Measurements from ENCODE around the gene HLA-F.
A peak's percentile ranks its signal among the peaks of the same experiment; 100 is the strongest.

The HLA-F gene

GRCh38 chr6:29764422-29765196 is 41.4 kb downstream of the HLA-F start:
- H3K9me3 ChIP-seq (ENCODE audit: control insufficient read depth, insufficient read depth, low read depth, low read length): no peaks in the 10 kb centered on the region
- no peak for TF ChIP-seq ZFP37 (tag by site-specific recombination; IDR thresholded peaks at IDR 0.05)
- no peak for TF ChIP-seq IKZF3 (tag by site-specific recombination; IDR thresholded peaks at IDR 0.05)
- no peak for TF ChIP-seq ZNF747 (tag by site-specific recombination; IDR thresholded peaks at IDR 0.05)
- TF ChIP-seq ZNF513 (tag by site-specific recombination; IDR thresholded peaks at IDR 0.05): no peak
- no peak for TF ChIP-seq ZNF768 (tag by site-specific recombination; IDR thresholded peaks at IDR 0.05)
- TF ChIP-seq CTCF (tag by site-specific recombination; IDR thresholded peaks at IDR 0.05): no peak
- TF ChIP-seq ZNF350 (tag by site-specific recombination; IDR thresholded peaks at IDR 0.05): no peak
- no peak for TF ChIP-seq ZNF837 (tag by site-specific recombination; IDR thresholded peaks at IDR 0.05)
- TF ChIP-seq PRDM10 (tag by site-specific recombination; IDR thresholded peaks at IDR 0.05): peak; percentile 98
- POLR2A ChIA-PET: interaction anchor here (1.0 kb wide), 1 partner anchor 11 kb away, joined by 4 read pairs; no protein-coding TSS in a partner anchor
- H3K27ac ChIP-seq (ENCODE audit: extremely low read depth, low read depth, low read length): no peak overlapping the region
- H3K36me3 ChIP-seq (ENCODE audit: control insufficient read depth in 2 of 2, insufficient read depth in 1 of 2, low read length in 2 of 2): no peaks in the 10 kb centered on the region
- no peaks in the 10 kb centered on the region for H3K4me1 ChIP-seq (ENCODE audit: control insufficient read depth, insufficient read depth, low read length)
- CTCF ChIA-PET: interaction anchor here (1.1 to 3.3 kb wide), 3 partner anchors 9 to 27 kb away, joined by 3 to 20 read pairs (median 6); no protein-coding TSS in a partner anchor
- H3K4me3 ChIP-seq (ENCODE audit: low read depth, low read length): no peak overlapping the region

GRCh38 chr6:29769336-29769735 is 46.1 kb downstream of the HLA-F start:
- CTCF ChIA-PET: interaction anchor here (3.3 kb wide), 1 partner anchor 16 kb away, joined by 17 read pairs; no protein-coding TSS in a partner anchor
- H3K9me3 ChIP-seq (ENCODE audit: control insufficient read depth, insufficient read depth, low read depth, low read length): no peaks in the 10 kb centered on the region
- H3K4me1 ChIP-seq (ENCODE audit: control insufficient read depth, insufficient read depth, low read length): no peaks in the 10 kb centered on the region
- H3K4me3 ChIP-seq (ENCODE audit: low read depth, low read length): no peak overlapping the region
- POLR2A ChIA-PET: no interaction called here
- no peaks in the 10 kb centered on the region for H3K36me3 ChIP-seq (ENCODE audit: control insufficient read depth in 2 of 2, insufficient read depth in 1 of 2, low read length in 2 of 2)
- no peak overlapping the region for H3K27ac ChIP-seq (ENCODE audit: extremely low read depth, low read depth, low read length)
- TF ChIP-seq ZNF768 (tag by site-specific recombination; IDR thresholded peaks at IDR 0.05) (no peak), KLF8 (tag by site-specific recombination; IDR thresholded peaks at IDR 0.05) (no peak), HOXC10 (CRISPR knock-in tag; IDR thresholded peaks at IDR 0.05) (no peak), ZNF169 (tag by site-specific recombination; IDR thresholded peaks at IDR 0.05) (no peak), ZNF692 (tag by site-specific recombination; IDR thresholded peaks at IDR 0.05) (no peak), ZNF341 (tag by site-specific recombination; IDR thresholded peaks at IDR 0.05; ENCODE audit: low read depth) (no peak), ELK4 (IDR thresholded peaks at IDR 0.05; ENCODE audit: borderline replicate concordance, low read depth, low read length) (no peak), ZBTB1 (tag by site-specific recombination; IDR thresholded peaks at IDR 0.05) (no peak), ZNF791 (tag by site-specific recombination; IDR thresholded peaks at IDR 0.05) (no peak), SP3 (tag by site-specific recombination; IDR thresholded peaks at IDR 0.05) (no peak), TCF7L2 (IDR thresholded peaks at IDR 0.05; ENCODE audit: borderline replicate concordance, low read depth, low read length) (no peak), ZNF148 (tag by site-specific recombination; IDR thresholded peaks at IDR 0.05; ENCODE audit: borderline replicate concordance) (no peak), SP2 (tag by site-specific recombination; IDR thresholded peaks at IDR 0.05) (no peak), ZNF529 (tag by site-specific recombination; IDR thresholded peaks at IDR 0.05; ENCODE audit: insufficient replicate concordance) (no peak)
